Right atrium auricular region (tissue), 2 donors: Measurements from ENCODE around the gene MAB21L1. TPM values are rescaled to one million over a fixed set of nuclear protein-coding genes. Genes with fewer than 3 reads are reported as not detected.

ENCODE experiments used
- DNase-seq: peaks from one replicate; pipeline ENCODE4 v3.0.0-alpha.2; 2019; ENCODE audit warnings: low spot score
- H3K27ac ChIP-seq, 2 donors: fragments of 200-600 bp; sonication (generic); 1 replicate in 1 of 2; 2 replicates in 1 of 2; pipeline ENCODE4 v1.5.1; 2016 to 2019
- H3K27me3 ChIP-seq, 2 donors: fragments of 200-600 bp; sonication (generic); one replicate each; pipeline versions ENCODE4 v1.5.1 to v1.6.0; 2017 to 2019
- H3K36me3 ChIP-seq: fragments of 200-600 bp; sonication (generic); one replicate; pipeline ENCODE4 v1.5.1; 2016
- H3K4me1 ChIP-seq, 2 donors: fragments of 200-600 bp; sonication (generic); one replicate each; pipeline versions ENCODE4 v1.5.1 to v1.6.0; 2017 to 2019
- H3K4me3 ChIP-seq, 2 donors: fragments of 200-600 bp; sonication (generic); 1 replicate in 1 of 2; 2 replicates in 1 of 2; pipeline ENCODE4 v1.5.1; 2017 to 2019; ENCODE audit warnings: mild to moderate bottlenecking in 1 of 2, moderate library complexity in 1 of 2
- H3K9me3 ChIP-seq, 2 donors: fragments of 200-600 bp; sonication (generic); one replicate each; pipeline ENCODE4 v1.5.1; 2019
- total RNA-seq, 2 donors: library from RNA; depleted of rRNA; stranded (reverse); fragments of >200 nt; gene quantifications; one replicate each; pipeline ENCODE4 v1.1.0, GENCODE V29; 2016
- TF ChIP-seq, protein P1 (sequence below), 2 donors: fragments of 200-600 bp; sonication (generic); IDR thresholded peaks; one replicate each; pipeline ENCODE4 v1.5.1; 2019; ENCODE audit warnings: antibody characterized with exemption in 2 of 2

The MAB21L1 gene
- total RNA-seq, 2 donors from 2014 or later, result 0.83 to 0.85 TPM

DNA sequence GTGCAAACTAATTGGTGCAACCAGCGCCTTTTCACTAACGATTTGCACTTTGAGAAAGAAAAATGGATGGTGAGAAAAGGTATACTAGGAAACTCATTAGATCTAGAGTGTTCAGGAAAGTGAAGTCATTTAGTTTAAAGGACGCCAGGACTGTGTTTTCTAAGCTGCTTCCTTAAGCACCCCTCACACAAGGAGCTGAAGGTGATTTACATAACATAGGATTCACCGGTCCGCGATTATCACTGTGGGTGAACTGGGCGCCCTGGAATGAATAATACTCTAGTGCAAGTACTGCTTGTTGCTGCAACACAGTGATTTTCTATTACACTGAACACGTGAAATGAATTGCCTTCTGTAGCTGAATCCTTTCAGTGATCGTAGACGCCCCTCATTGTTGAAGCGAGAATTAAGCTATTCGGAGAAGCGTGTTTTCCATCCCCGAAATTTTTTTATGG is 2.6 kb upstream of the MAB21L1 start:
- Histone ChIP-seq H3K27ac (no peak overlapping the region), H3K4me3 (no peak overlapping the region), H3K27me3 (no peaks in the 10 kb centered on the region), H3K4me1 (peaks cover 0 to 4% of the 10 kb centered on the region in 2 donors), H3K9me3 (no peaks in the 10 kb centered on the region), H3K36me3 (no peaks in the 10 kb centered on the region)
- TF ChIP-seq, protein P1, sequence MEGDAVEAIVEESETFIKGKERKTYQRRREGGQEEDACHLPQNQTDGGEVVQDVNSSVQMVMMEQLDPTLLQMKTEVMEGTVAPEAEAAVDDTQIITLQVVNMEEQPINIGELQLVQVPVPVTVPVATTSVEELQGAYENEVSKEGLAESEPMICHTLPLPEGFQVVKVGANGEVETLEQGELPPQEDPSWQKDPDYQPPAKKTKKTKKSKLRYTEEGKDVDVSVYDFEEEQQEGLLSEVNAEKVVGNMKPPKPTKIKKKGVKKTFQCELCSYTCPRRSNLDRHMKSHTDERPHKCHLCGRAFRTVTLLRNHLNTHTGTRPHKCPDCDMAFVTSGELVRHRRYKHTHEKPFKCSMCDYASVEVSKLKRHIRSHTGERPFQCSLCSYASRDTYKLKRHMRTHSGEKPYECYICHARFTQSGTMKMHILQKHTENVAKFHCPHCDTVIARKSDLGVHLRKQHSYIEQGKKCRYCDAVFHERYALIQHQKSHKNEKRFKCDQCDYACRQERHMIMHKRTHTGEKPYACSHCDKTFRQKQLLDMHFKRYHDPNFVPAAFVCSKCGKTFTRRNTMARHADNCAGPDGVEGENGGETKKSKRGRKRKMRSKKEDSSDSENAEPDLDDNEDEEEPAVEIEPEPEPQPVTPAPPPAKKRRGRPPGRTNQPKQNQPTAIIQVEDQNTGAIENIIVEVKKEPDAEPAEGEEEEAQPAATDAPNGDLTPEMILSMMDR (IDR thresholded peaks at IDR 0.05), result no peak
- no peak for DNase-seq

DNA sequence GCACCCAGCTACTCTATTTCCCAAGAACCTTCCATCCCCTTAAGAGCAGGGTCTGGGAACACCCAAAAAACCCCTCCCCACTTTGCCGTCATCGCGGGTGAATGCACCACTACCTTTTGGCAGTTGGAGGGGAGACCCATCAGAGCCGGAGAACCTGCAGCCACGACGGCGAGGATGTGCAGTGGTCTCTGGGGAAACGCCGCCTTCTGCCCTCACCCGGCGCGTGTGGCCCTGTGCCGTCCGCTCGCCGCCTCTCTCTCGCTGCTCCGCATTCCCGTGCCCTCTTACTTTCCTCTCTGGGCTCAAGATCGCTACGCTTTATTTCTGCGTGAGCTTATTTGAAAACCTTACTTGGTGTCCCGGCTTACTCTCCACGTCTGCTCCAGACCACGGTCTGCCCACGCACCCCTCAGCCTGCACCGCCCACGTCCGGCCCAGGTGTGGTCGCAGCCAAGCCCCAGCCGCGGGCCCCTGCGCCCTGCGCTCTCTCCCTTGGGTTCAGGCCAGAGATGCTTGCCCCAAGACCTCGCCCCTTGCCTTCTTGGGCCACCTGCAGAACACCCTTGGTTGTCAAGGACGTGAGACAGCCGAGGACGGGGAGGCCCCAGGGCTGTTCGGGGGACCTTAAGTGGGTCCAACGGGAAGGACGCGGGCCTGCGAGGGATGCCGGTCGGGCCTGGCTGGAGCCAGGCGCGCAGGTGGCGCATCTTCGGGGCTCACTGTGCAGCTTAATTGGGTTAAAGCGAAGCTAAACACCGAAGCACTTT is 2.0 kb upstream of the MAB21L1 start:
- TF ChIP-seq, protein P1 (IDR thresholded peaks at IDR 0.05), result no peak
- Histone ChIP-seq H3K36me3 (no peaks in the 10 kb centered on the region), H3K27ac (no peak overlapping the region), H3K9me3 (no peaks in the 10 kb centered on the region), H3K4me1 (peaks cover 0 to 4% of the 10 kb centered on the region in 2 donors), H3K27me3 (no peaks in the 10 kb centered on the region), H3K4me3 (no peak overlapping the region)
- no peak for DNase-seq

DNA sequence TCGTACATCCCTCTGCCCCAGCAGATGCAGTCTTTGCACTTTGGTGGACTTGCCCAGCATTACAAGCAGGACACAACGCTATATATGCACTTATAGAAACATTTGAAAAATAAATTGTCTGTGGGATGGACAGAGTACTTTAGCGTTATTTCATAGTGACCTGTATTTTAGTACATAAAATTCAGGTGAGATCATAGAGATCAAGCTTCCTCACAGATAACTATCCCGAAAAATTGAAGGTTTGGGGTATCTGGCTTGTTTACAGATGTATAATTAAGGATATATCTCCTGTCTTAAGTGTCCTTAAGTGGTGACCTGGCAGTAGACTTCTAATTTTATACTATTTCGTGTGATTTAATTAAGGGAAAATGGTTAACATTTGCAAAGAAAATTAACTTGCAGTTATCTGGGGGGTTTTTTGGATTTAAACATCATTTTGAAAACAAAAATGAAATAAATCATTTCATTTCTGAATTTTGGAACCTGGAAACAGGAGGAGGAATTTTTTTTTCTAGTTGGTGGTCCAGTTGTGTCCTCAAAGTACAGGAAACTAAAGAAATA is 977 bp upstream of the MAB21L1 start:
- no peak overlapping the region for H3K4me3 ChIP-seq
- no peak overlapping the region for H3K27ac ChIP-seq

DNA sequence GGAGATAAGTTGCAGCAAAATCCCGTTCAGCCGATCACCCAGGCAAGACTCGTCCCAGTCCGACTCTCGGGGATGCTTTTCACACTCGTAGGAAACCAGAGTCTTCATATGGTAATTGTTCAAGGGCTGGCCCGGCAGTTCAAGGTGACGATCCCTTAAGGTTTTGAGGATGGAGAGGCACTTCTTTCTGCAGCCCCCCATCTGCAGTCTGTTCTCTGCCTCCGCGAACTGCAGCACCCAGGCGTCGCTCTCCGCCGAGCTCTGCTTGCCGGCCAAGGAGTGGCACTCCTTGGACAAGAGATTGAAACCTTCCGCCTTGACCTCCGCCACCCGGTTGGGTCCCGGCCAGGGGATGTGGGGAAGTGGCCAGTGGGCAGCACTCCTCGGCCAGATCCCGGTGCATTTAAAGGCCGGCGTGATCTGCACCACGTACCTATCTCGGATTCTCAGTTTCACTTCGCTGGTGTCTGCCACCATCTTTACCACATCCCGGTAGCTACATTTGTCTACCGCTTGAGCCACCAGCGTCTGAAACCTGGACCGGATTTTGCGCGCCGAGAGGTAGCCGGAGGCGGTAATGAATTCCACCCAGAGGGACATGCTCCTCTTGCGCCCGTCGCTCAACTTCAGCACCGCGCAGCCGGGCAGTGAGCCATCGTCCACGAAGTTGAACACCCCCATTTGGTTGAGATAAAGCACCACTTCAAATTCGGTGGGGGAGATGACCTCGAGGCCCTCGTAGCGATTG is 1.1 kb downstream of the MAB21L1 start:
- TF ChIP-seq, protein P1 (IDR thresholded peaks at IDR 0.05), result no peak
- Histone ChIP-seq H3K27me3 (no peaks in the 10 kb centered on the region), H3K27ac (peak overlapping the region; percentile 48 to 52)

More for the DNA sequence above, 977 bp upstream of the MAB21L1 start:
- H3K36me3 ChIP-seq, result no peaks in the 10 kb centered on the region
- H3K9me3 ChIP-seq, result no peaks in the 10 kb centered on the region
- TF ChIP-seq, protein P1 (IDR thresholded peaks at IDR 0.05), result no peak
- peaks cover 0 to 4% of the 10 kb centered on the region in 2 donors for H3K4me1 ChIP-seq
- H3K27me3 ChIP-seq, result no peaks in the 10 kb centered on the region
- DNase-seq, result no peak

DNA sequence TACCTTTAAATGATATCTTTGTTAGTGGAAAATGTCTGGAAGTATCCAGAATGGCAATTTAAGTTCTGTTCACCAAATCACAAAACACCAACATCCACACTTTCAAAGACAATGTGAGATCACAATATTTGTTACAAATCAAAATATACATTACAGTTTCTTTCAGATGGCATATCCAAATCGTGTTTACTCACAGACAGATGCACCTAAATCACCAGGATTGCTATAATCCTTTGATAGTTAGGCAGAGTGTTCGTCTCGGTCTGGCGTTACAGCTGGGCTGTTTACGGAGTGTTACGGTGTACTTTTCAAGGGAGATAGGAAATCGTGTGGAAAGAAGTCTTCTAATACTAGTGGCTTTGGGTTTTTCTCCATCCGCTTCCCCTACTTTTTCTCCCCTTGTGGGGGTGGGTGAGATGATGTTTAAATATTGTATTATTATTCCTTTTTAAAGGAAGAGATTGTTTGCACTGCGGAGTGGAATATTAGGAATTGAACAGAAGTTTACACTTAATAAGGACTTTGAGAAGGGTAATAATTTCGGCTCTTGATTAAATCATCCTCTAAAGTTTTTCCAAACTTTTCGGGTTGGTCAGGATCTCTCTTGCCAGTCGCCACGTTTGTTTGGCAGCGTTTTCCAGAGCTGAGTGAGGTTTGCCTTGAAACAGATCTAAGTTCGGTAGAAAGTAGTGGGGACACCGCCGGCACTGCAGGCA is 1.8 kb downstream of the MAB21L1 start:
- peaks cover 0 to 12% of the 10 kb centered on the region in 2 donors for H3K4me1 ChIP-seq
- DNase-seq, result no peak
- TF ChIP-seq, protein P1 (IDR thresholded peaks at IDR 0.05), result no peak
- peak overlapping the region; percentile 48 to 52 for H3K27ac ChIP-seq
- no peaks in the 10 kb centered on the region for H3K9me3 ChIP-seq
- no peaks in the 10 kb centered on the region for H3K36me3 ChIP-seq
- peak overlapping the region; percentile 35 to 52 for H3K4me3 ChIP-seq
- no peaks in the 10 kb centered on the region for H3K27me3 ChIP-seq

More for the DNA sequence above, 1.1 kb downstream of the MAB21L1 start:
- Histone ChIP-seq H3K9me3 (no peaks in the 10 kb centered on the region), H3K4me3 (peak overlapping the region; percentile 35 to 52), H3K4me1 (peaks cover 0 to 6% of the 10 kb centered on the region in 2 donors), H3K36me3 (no peaks in the 10 kb centered on the region)
- no peak for DNase-seq
